ENCODE data around the gene BTG3.

BTG3 gene, protein sequence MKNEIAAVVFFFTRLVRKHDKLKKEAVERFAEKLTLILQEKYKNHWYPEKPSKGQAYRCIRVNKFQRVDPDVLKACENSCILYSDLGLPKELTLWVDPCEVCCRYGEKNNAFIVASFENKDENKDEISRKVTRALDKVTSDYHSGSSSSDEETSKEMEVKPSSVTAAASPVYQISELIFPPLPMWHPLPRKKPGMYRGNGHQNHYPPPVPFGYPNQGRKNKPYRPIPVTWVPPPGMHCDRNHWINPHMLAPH

GRCh38 chr21:17612565-17613241, at the start of gene BTG3:
Gene BTG3 (minus strand): TSS chr21:17612901. CDS start chr21:17609144, 3,757 bp downstream.
- peak within 1 kb of the TSS; percentile 94 for H3K27ac ChIP-seq (ENCODE audit: low read depth, low read length)
- no peaks in the 10 kb centered on the region for H3K27me3 ChIP-seq (ENCODE audit: control insufficient read depth, insufficient read depth, low read length)
- H3K4me3 ChIP-seq (ENCODE audit: low read length) = peak within 1 kb of the TSS; percentile 91
- H3K36me3 ChIP-seq (ENCODE audit: control insufficient read depth, insufficient read depth, low read length) = no peaks in the 10 kb centered on the region
- peak within 1 kb of the TSS; percentile 89 for H3K9ac ChIP-seq (ENCODE audit: low read length)
- peaks cover 7% of the 10 kb centered on the region for H3K4me1 ChIP-seq (ENCODE audit: control insufficient read depth, insufficient read depth, low read length)

- Histone ChIP-seq H3K4me3 (ENCODE audit: low read length) (no peak overlapping the region), H3K9ac (ENCODE audit: low read length) (no peak overlapping the region), H3K36me3 (ENCODE audit: control insufficient read depth, insufficient read depth, low read length) (no peaks in the 10 kb centered on the region), H3K27ac (ENCODE audit: low read depth, low read length) (no peak overlapping the region), H3K27me3 (ENCODE audit: control insufficient read depth, insufficient read depth, low read length) (no peaks in the 10 kb centered on the region), H3K4me1 (ENCODE audit: control insufficient read depth, insufficient read depth, low read length) (no peaks in the 10 kb centered on the region)
These were observed 48.2 kb upstream of the BTG3 start for GRCh38 chr21:17660862-17661261.

- H3K27ac ChIP-seq (ENCODE audit: low read depth, low read length) = no peak overlapping the region
- H3K4me3 ChIP-seq (ENCODE audit: low read length) = no peak overlapping the region
- no peak overlapping the region for H3K9ac ChIP-seq (ENCODE audit: low read length)
- H3K27me3 ChIP-seq (ENCODE audit: control insufficient read depth, insufficient read depth, low read length) = no peaks in the 10 kb centered on the region
- H3K4me1 ChIP-seq (ENCODE audit: control insufficient read depth, insufficient read depth, low read length) = no peaks in the 10 kb centered on the region
- no peaks in the 10 kb centered on the region for H3K36me3 ChIP-seq (ENCODE audit: control insufficient read depth, insufficient read depth, low read length)
These were observed 47.8 kb upstream of the BTG3 start for GRCh38 chr21:17660452-17660851.

GRCh38 chr21:17658931-17659330, 46.2 kb upstream of the BTG3 start:
- Histone ChIP-seq H3K36me3 (ENCODE audit: control insufficient read depth, insufficient read depth, low read length) (no peaks in the 10 kb centered on the region), H3K4me3 (ENCODE audit: low read length) (no peak overlapping the region), H3K27ac (ENCODE audit: low read depth, low read length) (no peak overlapping the region), H3K27me3 (ENCODE audit: control insufficient read depth, insufficient read depth, low read length) (no peaks in the 10 kb centered on the region), H3K9ac (ENCODE audit: low read length) (no peak overlapping the region), H3K4me1 (ENCODE audit: control insufficient read depth, insufficient read depth, low read length) (no peaks in the 10 kb centered on the region)

DNA sequence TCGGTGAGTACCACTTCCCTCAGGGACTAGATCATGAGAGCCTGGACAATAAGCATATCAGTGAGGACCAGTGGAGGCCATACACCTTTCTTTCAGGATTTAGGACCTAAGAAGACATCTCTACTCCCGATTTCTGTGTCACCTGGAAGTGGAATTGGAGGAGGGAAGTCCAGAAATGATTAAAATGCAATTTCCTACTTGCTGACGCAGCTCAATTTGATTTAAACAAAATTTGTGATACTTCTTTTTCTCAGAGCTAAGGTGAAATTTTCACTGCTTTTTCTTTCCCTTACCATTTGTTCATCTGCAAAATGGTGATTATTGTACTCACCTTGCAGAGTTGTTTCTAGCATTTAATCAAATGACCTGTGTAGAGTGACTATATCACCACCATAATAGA, 38.8 kb upstream of the BTG3 start:
- H3K36me3 ChIP-seq (ENCODE audit: control insufficient read depth, insufficient read depth, low read length) = no peaks in the 10 kb centered on the region
- H3K27ac ChIP-seq (ENCODE audit: low read depth, low read length) = no peak overlapping the region
- no peak overlapping the region for H3K4me3 ChIP-seq (ENCODE audit: low read length)
- no peaks in the 10 kb centered on the region for H3K4me1 ChIP-seq (ENCODE audit: control insufficient read depth, insufficient read depth, low read length)
- no peak overlapping the region for H3K9ac ChIP-seq (ENCODE audit: low read length)
- peaks cover 3% of the 10 kb centered on the region for H3K27me3 ChIP-seq (ENCODE audit: control insufficient read depth, insufficient read depth, low read length)

GRCh38 chr21:17650292-17650691, 37.6 kb upstream of the BTG3 start:
- H3K27ac ChIP-seq (ENCODE audit: low read depth, low read length) = no peak overlapping the region
- peaks cover 3% of the 10 kb centered on the region for H3K27me3 ChIP-seq (ENCODE audit: control insufficient read depth, insufficient read depth, low read length)
- H3K9ac ChIP-seq (ENCODE audit: low read length) = no peak overlapping the region
- H3K36me3 ChIP-seq (ENCODE audit: control insufficient read depth, insufficient read depth, low read length) = no peaks in the 10 kb centered on the region
- H3K4me3 ChIP-seq (ENCODE audit: low read length) = no peak overlapping the region
- no peaks in the 10 kb centered on the region for H3K4me1 ChIP-seq (ENCODE audit: control insufficient read depth, insufficient read depth, low read length)

- peaks cover 3% of the 10 kb centered on the region for H3K27me3 ChIP-seq (ENCODE audit: control insufficient read depth, insufficient read depth, low read length)
- no peak overlapping the region for H3K9ac ChIP-seq (ENCODE audit: low read length)
These were observed 34.1 kb upstream of the BTG3 start for GRCh38 chr21:17646790-17647189.

DNA sequence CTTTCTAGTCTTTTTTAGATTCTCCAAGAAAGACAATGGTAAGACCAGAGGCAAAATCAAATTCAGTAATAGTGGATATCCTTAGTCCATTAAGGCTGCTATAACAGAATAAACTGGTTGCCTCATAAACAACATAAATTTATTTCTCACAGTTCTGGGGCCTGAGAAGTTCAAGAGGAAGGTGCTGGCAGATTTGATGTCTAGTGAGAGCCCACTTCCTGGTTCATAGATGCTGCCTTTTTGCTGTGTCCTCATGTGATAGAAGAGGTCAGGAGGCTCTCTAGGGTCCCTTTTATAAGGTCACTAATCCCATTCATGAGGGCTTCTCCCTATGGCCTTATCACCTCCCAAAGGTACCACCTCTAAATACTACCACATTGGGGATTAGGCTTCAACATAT, 31.5 kb upstream of the BTG3 start:
- Histone ChIP-seq H3K36me3 (ENCODE audit: control insufficient read depth, insufficient read depth, low read length) (no peaks in the 10 kb centered on the region), H3K4me1 (ENCODE audit: control insufficient read depth, insufficient read depth, low read length) (no peaks in the 10 kb centered on the region), H3K27ac (ENCODE audit: low read depth, low read length) (no peak overlapping the region), H3K4me3 (ENCODE audit: low read length) (no peak overlapping the region), H3K27me3 (ENCODE audit: control insufficient read depth, insufficient read depth, low read length) (no peaks in the 10 kb centered on the region), H3K9ac (ENCODE audit: low read length) (no peak overlapping the region)

More at GRCh38 chr21:17646790-17647189, 34.1 kb upstream of the BTG3 start:
- Histone ChIP-seq H3K36me3 (ENCODE audit: control insufficient read depth, insufficient read depth, low read length) (no peaks in the 10 kb centered on the region), H3K27ac (ENCODE audit: low read depth, low read length) (no peak overlapping the region), H3K4me1 (ENCODE audit: control insufficient read depth, insufficient read depth, low read length) (no peaks in the 10 kb centered on the region), H3K4me3 (ENCODE audit: low read length) (no peak overlapping the region)

- H3K27ac ChIP-seq (ENCODE audit: low read depth, low read length) = no peak overlapping the region
- H3K4me1 ChIP-seq (ENCODE audit: control insufficient read depth, insufficient read depth, low read length) = no peaks in the 10 kb centered on the region
- H3K9ac ChIP-seq (ENCODE audit: low read length) = no peak overlapping the region
- H3K36me3 ChIP-seq (ENCODE audit: control insufficient read depth, insufficient read depth, low read length) = no peaks in the 10 kb centered on the region
- H3K4me3 ChIP-seq (ENCODE audit: low read length) = no peak overlapping the region
- H3K27me3 ChIP-seq (ENCODE audit: control insufficient read depth, insufficient read depth, low read length) = no peaks in the 10 kb centered on the region
These were observed 28.1 kb upstream of the BTG3 start for GRCh38 chr21:17640821-17641220.

DNA sequence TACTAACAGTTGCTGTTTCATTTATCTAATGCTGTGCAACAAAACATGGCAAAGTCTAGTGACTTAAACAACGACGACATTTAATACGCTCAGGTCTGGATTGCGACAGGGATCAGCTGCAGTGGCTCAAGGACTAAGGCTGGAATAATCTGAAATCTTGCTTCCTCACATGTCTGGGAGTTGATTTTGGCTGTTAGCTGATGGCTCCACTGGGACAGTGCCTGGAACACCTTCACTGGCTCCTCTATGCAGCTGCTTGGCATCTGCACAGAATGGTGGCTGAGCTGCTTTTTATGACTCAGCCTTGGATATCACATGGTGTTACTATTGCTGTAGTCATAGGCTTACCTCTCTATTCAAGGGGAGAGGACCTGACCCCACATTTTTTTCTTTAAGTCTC, 24.0 kb upstream of the BTG3 start:
- Histone ChIP-seq H3K4me3 (ENCODE audit: low read length) (no peak overlapping the region), H3K4me1 (ENCODE audit: control insufficient read depth, insufficient read depth, low read length) (no peaks in the 10 kb centered on the region), H3K36me3 (ENCODE audit: control insufficient read depth, insufficient read depth, low read length) (no peaks in the 10 kb centered on the region), H3K27ac (ENCODE audit: low read depth, low read length) (no peak overlapping the region), H3K9ac (ENCODE audit: low read length) (no peak overlapping the region), H3K27me3 (ENCODE audit: control insufficient read depth, insufficient read depth, low read length) (no peaks in the 10 kb centered on the region)

GRCh38 chr21:17631195-17631594, 18.5 kb upstream of the BTG3 start:
- Histone ChIP-seq H3K27me3 (ENCODE audit: control insufficient read depth, insufficient read depth, low read length) (no peaks in the 10 kb centered on the region), H3K9ac (ENCODE audit: low read length) (no peak overlapping the region), H3K36me3 (ENCODE audit: control insufficient read depth, insufficient read depth, low read length) (no peaks in the 10 kb centered on the region), H3K4me1 (ENCODE audit: control insufficient read depth, insufficient read depth, low read length) (no peaks in the 10 kb centered on the region), H3K4me3 (ENCODE audit: low read length) (no peak overlapping the region), H3K27ac (ENCODE audit: low read depth, low read length) (no peak overlapping the region)

DNA sequence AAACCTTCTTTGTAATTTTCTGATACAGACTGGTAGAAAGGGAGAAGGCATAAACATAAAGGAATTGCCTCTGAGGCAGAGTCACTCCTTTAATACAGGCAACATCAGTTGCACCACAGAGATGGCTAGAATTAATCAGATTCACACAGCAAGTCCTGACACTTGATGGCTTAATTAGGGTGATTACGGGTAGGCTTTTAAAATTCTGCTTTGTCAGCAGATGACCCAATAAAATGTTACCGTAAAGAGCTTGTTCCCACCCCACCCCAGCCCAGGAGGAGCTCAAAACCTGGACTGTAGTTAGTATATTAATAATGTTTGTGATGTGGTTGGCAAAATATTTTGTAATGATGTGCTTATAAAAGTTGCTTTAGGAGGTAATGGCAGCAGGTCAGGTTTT, 9.3 kb upstream of the BTG3 start:
- peaks cover under 1% of the 10 kb centered on the region for H3K4me1 ChIP-seq (ENCODE audit: control insufficient read depth, insufficient read depth, low read length)
- no peak overlapping the region for H3K9ac ChIP-seq (ENCODE audit: low read length)
- no peaks in the 10 kb centered on the region for H3K27me3 ChIP-seq (ENCODE audit: control insufficient read depth, insufficient read depth, low read length)
- H3K36me3 ChIP-seq (ENCODE audit: control insufficient read depth, insufficient read depth, low read length) = no peaks in the 10 kb centered on the region
- no peak overlapping the region for H3K27ac ChIP-seq (ENCODE audit: low read depth, low read length)
- H3K4me3 ChIP-seq (ENCODE audit: low read length) = no peak overlapping the region

GRCh38 chr21:17616831-17617230, 4.1 kb upstream of the BTG3 start:
- H3K36me3 ChIP-seq (ENCODE audit: control insufficient read depth, insufficient read depth, low read length) = no peaks in the 10 kb centered on the region
- no peaks in the 10 kb centered on the region for H3K27me3 ChIP-seq (ENCODE audit: control insufficient read depth, insufficient read depth, low read length)
- no peak overlapping the region for H3K4me3 ChIP-seq (ENCODE audit: low read length)
- no peak overlapping the region for H3K9ac ChIP-seq (ENCODE audit: low read length)
- H3K4me1 ChIP-seq (ENCODE audit: control insufficient read depth, insufficient read depth, low read length) = peaks cover 2% of the 10 kb centered on the region
- H3K27ac ChIP-seq (ENCODE audit: low read depth, low read length) = no peak overlapping the region
